Stimulated activated CD4-positive, alpha-beta T cell treated with anti-CD3 and anti-CD28 coated beads, Interleukin-4, amount 100 ng/mL, for 1 hour (primary cell): ENCODE results near the gene LARP4B.

Experiments
- DNase-seq: peaks from one replicate; pipeline ENCODE4 v3.0.0-alpha.2; 2020

Gene LARP4B

GRCh38 chr10:931326-932318, at the start of gene LARP4B:
Gene LARP4B, minus strand, starts transcription at chr10:931705. Its CDS starts 45,984 bp downstream, at chr10:885721.
- DNase-seq, result peak; percentile 95

DNA sequence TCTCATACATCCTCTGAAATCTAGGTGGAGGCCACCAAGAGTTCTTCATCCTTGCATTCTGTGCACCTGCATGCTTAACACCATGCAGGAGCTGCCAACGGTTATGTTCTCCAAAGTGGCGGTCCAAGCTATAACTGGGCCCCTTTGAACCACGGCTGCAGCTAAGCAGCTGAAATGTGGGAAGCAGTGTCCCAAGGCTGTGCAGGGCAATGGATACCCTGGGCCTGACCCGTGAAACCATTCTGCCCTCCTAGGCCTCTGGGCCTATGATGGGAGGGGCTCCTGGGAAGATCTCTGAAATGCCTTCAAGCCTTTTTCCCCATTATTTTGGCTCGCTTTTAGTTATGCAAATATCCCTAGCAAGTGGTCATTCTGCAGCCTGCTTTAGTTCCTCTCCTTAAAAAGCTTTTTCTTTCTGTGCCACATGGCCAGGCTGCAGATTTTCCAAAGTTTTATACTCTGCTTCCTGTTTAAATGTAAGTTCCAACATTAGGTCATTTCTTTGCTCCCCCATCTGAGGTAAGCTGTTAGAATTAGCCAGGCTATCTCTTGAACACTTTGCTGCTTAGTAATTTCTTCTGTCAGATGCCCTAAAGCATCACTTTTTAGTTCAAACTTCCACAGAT, 49.1 kb upstream of the LARP4B start:
- DNase-seq, result no peak

GRCh38 chr10:978826-979421, 47.4 kb upstream of the LARP4B start:
- DNase-seq, result no peak

GRCh38 chr10:976316-976715, 44.8 kb upstream of the LARP4B start:
- DNase-seq, result no peak

GRCh38 chr10:974785-975074, 43.2 kb upstream of the LARP4B start:
- no peak for DNase-seq

DNA sequence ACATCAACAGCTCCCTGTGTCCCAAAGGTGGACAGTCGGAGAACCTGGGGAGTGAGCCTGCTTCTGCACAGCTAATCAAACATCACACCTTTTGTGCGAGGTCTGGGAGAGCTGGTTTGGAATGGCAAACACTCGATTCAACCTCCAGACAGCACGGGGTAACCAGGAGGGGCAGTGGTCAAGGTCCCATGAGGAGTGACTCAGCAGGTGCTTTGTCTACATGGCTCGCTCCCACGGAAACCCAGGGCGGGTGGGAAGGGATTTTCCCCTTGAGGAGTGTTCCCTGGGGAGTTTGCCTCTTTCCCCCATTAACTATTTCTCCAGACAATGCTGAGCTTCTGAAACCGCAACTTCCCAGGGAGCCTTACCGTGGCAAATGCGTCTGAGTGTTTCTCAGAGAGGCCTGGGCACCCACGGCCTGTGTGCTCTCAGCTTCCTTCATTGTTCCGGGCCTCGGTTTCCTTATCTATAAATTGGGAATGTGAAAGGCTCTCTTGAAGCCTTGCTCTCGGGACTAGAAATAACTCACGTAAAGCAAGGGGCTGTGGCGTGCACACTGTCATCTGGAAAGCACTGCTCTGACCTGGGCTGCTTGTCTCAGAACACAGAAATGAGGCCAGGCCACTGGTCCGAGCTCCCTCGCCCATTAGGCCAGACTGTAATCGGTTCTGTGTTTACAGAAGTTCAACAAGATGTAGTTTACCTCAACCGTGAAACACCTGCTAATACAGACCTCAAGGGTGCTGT, 42.7 kb upstream of the LARP4B start:
- DNase-seq, result no peak

DNA sequence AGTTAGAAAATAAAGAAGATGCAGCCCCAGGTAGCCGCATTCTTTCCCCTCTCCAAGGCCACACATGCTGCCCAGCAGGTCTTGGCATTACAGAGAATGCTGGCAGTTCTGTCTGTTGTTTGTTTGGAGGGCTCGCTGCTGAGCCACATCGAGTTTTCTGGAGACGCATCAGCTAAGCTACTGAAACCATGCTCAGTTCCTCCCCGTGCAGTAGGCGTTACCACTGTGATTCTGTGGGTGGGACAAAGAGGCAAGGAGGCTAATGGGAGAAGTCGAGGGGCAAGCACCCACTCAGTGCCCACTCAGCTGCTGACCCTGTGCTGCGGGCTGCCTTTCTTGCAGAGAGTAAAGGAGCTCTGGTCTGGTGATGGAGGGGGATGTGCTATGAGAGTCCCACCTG, 41.3 kb upstream of the LARP4B start:
- DNase-seq, result no peak

GRCh38 chr10:971613-972012, 40.1 kb upstream of the LARP4B start:
- no peak for DNase-seq

GRCh38 chr10:971150-971542, 39.6 kb upstream of the LARP4B start:
- DNase-seq, result no peak

DNA sequence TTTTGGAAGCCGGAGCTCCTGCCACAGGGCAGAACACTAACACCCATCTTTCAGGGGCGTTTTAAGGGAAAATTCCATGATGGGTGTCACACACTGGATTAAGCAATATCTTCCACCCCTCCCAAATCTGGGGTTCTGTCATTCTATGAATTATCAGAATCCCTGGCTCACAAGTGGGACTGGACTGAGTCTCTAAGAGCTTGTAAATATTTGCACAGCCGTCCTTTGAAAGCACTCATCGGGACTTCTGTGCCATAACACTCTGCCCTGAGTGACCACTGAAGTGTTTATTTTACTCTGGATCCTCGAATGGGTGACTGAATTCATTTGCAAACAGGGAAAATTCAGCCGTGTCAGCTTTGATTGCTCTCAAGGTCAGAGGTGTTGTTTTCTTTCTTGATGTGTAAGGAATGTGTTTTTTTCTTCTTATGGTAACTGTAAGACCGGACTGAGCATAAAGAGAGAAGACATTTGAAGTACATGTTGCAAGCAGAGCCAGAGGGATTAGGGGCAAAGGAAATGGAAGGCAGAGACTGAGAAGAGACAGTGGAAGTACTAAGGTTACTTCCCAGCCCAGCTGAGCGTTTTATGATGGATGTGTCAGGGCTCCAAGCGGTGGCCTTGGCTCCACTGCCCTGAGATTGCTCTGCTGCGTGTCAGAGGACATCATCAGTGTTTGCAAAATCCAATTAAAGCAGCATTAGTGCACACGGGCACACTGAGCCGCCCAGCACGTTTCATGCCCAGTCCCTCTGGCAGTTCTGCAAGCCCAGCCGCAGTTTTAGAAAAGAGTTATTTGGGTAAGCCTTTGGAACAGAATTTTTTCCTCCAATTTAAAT, 39.0 kb upstream of the LARP4B start:
- no peak for DNase-seq

- DNase-seq, result no peak
Measured at GRCh38 chr10:969473-970150, 38.1 kb upstream of the LARP4B start.

DNA sequence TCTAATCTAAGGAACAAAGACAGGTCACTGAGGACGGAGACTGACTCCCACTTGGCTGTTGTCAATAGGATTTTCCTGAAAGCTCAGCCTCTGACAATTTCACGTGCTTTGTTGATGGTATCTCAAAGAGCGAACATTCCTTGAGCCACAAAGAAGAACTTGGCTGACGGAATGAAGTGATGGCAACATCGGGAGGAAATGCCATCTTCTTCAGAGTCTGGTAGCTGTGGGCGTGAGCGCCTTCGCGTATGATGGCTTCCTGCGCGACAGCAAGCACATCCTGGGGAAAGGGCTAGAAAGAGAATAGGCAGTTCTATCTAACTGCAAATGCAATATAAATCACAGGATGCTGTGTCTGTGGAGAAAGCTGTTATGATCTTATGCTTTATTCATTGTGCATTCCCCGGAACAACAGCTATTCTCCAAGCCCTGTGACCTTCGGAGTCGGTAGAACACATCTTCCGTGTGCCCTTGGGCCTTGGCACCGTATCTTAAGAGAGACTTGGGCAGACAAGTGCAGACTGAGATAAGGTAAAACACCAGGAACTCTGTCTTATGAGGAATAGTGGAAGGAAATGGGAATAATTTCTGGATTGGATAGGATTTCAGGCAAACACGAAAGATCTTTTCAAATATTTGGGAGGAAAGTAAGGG, 37.2 kb upstream of the LARP4B start:
- no peak for DNase-seq

DNA sequence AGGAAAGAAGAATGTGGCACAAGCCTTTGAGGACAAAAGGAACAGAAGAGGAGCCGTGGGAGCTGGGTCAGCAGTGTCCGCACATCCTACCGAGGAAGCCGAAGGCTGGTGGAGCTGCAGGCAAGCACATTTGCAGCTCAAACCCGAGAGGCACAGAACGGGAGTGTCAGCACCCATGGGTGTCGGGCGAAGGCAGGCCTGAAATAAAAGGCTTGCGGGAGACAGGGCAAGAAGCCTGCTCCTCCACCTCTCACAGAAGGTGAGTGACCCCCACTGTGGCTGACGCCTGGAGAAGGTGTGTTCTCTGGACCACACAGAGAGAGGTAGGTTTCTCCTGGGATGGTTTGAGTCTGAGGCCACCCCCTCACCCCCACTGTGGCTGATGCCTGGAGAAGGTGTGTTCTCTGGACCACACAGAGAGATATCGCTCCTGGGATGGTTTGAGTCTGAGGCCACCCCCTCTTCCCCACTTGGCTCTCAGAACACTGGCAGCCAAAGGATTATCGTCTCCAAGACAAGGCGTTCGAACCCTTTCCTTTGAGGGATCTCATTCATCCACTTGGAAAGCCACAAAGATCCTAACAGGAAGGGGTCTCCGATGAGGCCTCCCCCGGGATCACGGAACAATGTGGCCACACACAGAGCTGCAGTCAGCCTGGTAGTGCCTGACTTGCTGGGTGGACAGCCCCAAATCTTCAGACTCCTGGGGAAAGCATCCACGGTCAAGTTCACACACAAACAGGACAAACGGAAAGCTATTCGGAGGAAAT, 35.1 kb upstream of the LARP4B start:
- DNase-seq, result no peak

GRCh38 chr10:964988-965417, 33.5 kb upstream of the LARP4B start:
- no peak for DNase-seq

GRCh38 chr10:964321-964987, 32.9 kb upstream of the LARP4B start:
- DNase-seq, result no peak

DNA sequence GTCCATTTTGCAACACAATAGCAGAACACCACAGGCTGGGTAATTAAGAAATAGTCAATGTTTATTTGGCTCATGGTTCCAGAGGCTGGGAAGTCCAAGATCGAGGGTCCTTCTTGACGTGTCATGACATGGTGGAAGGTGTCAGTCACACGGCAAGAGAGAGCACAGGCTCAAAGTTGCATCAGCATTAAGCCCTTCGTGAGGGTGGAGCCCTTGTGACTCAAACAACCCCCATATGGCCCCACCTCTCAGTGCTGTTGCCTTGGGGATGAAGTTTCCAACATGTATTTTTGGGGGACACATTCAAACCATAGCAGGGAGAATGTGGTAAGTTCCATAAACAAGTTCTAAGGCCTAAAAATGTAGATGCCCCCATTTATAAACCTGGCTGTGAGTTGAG, 32.1 kb upstream of the LARP4B start:
- no peak for DNase-seq

GRCh38 chr10:963186-963585, 31.7 kb upstream of the LARP4B start:
- no peak for DNase-seq

DNA sequence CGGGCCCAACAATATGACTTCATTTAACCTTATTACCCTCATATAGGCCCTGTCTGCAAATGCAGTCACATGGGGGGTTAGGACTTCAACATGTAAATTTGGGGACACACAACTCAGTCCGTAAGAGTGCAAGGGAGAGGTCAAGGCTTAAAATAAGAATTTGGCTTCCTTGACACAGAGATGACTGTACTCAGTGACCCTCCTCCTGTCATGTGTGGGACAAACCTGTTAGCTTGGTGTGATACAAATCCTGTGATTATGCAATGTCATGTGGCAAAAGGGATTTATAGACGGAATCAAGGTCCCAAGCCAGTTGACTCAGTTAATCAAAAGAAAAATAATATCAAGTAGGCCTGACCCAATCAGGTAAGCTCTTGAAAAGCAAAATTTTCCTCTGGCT, 30.8 kb upstream of the LARP4B start:
- DNase-seq, result no peak

GRCh38 chr10:958856-959255, 27.4 kb upstream of the LARP4B start:
- DNase-seq, result no peak

DNA sequence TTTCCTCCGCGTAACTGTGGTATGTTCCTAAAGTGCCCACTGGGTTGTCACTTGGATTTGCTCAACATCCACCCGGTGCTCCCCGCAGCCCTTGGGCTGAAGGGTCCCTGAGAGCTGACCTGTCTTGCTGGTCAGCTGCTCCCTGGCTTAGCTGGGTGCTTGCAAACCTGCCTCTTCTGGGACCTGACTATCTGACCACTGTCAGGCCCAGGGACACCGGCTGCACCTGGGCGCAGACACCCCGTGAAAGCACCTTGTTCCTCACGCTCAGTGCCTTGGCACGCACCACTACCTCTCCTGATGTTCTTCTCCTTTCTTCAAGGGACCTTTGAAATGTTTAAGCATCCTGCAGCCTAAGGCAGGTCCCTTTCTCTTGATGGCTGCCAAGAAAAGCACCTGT, 26.6 kb upstream of the LARP4B start:
- no peak for DNase-seq
